ENCODE results near the gene CACNG4.

CACNG4 gene

GRCh38 chr17:66942451-66943264, 21.8 kb upstream of the CACNG4 start:
- Histone ChIP-seq H3K4me3 (no peak overlapping the region), H3K27ac (no peak overlapping the region)

GRCh38 chr17:66943484-66943883, 21.0 kb upstream of the CACNG4 start:
- Histone ChIP-seq H3K27ac (no peak overlapping the region), H3K4me3 (no peak overlapping the region)

DNA sequence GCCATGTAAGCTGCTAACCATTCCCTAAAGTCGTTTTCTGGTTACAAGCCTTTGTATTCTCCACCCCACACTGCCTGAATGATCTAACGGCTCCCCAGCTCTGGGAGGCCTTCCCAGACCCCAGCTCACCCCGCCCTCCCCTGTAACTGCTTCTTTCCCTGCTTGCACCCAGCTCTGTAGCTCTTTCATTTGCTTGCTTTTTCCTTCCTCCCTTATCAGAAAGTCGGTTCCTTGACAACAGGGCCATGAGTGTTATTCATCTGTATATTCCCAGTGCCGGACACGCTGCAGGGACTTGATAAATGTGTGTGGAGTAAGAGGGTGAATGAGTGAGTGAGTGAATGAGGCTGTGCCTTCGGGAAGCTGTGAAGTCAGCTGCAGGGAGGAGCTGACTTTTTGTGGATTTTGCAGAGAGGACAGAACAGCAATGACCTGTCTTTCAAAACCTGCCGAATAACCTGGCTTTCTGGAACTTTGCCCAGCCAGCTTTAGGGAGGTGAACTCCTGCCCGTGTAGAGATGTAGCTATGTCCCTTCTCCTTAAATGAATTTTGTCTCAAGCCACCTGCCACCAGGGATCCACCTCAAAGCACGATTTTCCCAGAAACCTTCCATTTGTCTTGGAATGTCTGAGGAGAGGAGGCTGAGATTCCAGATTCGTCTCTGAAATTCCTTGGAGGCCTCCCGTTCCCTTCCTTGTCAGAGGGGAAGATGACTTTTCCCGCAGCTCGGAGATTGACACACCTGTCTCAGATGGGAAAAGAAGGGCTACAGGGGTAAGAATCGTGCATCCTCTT, 20.0 kb upstream of the CACNG4 start:
- no peak overlapping the region for H3K4me3 ChIP-seq
- no peak overlapping the region for H3K27ac ChIP-seq

DNA sequence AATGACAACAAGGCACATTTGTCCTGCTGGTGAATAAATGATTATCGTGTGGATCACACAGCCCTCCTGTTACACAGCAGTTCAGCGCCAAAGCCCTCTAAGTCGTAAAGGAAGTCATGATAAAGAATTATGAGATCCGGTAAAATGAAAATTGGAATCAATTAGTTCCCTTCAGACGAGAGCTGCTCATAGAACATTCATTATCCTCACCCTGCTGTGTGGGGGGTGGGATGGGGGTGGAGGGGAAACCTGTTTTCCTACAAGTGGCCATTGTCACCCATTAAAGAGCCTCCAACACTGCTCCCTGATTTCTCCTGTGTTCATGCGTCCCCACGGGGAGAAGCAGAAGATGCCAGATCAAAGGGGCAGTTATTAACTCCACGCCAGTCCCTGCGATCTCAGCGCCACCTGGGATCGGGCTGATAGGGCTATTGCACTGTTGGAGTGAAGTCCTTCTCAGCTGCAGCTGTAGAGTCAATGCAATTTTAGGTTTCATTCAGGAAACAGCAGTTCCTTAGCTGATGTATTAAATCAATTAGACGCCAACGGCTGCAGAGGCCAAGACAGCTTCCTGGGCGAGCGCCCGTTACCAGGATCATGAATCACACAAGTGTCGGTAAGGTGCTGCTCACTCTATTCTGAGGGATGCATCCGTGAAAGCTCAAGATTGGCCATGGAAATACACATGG, 19.2 kb upstream of the CACNG4 start:
- H3K4me3 ChIP-seq, result no peak overlapping the region
- no peak overlapping the region for H3K27ac ChIP-seq

DNA sequence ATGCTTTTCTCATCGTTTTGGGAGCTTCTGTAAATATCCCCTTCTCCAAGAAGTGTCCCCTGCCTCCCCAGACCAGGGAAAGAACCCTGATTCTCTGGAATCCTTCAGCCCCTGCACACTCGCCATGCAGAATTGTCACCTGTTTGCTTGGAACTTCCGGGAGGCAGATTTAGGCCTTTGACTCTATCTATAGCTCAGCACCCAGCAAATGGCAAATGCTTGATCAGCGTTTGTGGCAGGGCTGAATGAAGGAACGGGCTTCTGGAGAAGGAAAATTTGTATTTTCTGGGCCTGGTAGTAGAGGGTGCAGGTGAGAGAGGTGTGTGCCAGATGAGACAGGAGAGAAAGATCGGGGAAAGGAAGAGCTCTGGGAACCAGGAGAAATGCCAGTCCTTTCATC, 18.3 kb upstream of the CACNG4 start:
- H3K4me3 ChIP-seq, result no peak overlapping the region
- no peak overlapping the region for H3K27ac ChIP-seq

DNA sequence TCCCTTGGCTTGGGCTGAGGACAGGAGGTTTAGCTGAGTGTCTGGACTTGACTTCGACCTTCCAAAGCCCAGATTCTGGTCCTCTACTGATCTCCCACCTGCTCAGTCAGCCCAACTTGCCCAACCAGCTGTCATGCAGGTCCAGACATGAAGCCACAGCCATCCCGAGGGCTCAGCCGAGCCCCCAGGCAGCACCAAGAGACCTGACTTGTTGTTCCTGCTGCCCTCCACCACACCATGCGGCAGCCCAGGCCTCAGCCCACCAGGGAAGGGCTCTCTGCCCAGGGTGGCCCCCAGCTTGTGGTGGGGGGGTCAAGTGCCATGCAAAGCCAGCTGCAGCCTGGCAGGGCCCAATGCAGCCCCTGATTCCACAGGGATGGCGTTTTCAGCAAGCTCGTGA, 17.2 kb upstream of the CACNG4 start:
- Histone ChIP-seq H3K27ac (no peak overlapping the region), H3K4me3 (no peak overlapping the region)

DNA sequence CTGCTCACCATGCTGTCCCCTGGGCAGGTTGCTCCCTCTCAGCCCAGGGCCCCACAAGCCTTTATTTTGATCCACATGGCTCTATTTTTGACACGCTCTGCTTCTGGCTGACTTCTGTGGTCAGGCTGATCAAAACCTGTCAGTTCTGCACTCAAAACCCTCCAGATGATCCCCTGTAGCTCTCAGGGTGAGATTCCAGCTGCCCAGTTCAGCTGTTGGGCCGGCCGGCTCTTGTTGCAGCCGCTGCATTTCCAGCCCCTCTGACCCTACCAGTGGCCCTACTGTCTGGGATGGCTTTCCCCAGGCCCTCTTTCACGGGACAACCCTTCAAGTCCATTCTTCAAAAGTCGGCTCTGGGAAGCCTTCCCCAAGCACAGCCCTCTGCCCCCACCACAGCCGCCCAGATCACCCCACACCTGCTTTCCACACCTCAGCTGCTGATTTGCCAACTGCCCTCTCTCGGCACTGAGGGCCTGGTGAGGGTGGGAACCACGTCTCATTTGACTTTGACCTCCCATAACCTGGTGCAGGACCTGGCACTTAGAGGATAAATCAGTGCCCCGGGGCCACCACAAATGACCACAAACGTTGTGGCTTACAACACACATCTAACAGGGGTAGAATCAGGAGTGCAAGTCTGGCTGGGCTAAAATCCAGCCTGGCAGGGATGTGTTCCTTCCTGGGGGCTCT, 16.3 kb upstream of the CACNG4 start:
- Histone ChIP-seq H3K27ac (no peak overlapping the region), H3K4me3 (no peak overlapping the region)

DNA sequence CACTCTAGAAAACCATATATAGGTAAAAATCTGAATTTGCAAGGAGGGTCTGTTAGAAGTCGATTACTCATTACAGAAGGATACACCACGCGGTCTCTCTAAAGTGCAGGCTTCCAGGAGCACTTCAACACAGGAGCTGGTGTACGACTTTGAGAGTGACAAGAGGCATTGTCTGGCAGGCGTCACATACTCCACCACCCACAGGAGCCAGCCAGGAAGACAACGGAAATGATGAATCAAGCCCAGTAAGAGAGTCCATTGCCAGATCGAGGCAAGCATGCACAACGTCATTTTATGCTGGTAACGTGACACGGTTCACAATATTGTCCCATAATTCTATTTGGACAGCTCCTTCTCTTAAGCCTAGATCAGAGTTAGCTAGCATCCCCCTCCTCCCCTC, 15.0 kb upstream of the CACNG4 start:
- Histone ChIP-seq H3K27ac (no peak overlapping the region), H3K4me3 (no peak overlapping the region)

GRCh38 chr17:66950325-66950724, 14.2 kb upstream of the CACNG4 start:
- Histone ChIP-seq H3K4me3 (no peak overlapping the region), H3K27ac (no peak overlapping the region)

- Histone ChIP-seq H3K27ac (peak overlapping the region in 1 of 21 experiments; percentile 25), H3K4me3 (no peak overlapping the region)
Measured at GRCh38 chr17:66950886-66951604, 13.5 kb upstream of the CACNG4 start.

DNA sequence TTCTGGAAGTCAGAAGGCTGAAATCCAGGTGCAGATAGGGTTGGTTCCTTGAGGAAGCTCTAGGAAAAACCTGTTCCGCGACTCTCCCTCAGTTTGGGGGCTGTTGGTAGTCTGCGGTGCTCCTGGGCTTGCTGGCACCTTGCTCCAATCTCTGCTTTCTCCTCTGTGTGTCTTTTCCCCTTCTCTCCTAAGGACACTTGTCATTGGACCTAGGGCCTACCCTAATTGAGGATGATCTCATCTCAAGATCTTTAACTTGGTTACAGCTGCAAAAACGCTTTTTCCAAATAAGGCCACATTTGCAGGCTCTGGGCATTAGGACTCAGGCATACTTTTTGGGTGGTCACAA, 12.9 kb upstream of the CACNG4 start:
- H3K4me3 ChIP-seq, result no peak overlapping the region
- peak overlapping the region in 2 of 21 experiments; percentile 25 to 44 for H3K27ac ChIP-seq

GRCh38 chr17:66952031-66952524, 12.4 kb upstream of the CACNG4 start:
- Histone ChIP-seq H3K4me3 (no peak overlapping the region), H3K27ac (peak overlapping the region in 2 of 21 experiments; percentile 44 to 68)

GRCh38 chr17:66952681-66953629, 11.6 kb upstream of the CACNG4 start:
- Histone ChIP-seq H3K4me3 (no peak overlapping the region), H3K27ac (peak overlapping the region in 2 of 21 experiments; percentile 43 to 68)

DNA sequence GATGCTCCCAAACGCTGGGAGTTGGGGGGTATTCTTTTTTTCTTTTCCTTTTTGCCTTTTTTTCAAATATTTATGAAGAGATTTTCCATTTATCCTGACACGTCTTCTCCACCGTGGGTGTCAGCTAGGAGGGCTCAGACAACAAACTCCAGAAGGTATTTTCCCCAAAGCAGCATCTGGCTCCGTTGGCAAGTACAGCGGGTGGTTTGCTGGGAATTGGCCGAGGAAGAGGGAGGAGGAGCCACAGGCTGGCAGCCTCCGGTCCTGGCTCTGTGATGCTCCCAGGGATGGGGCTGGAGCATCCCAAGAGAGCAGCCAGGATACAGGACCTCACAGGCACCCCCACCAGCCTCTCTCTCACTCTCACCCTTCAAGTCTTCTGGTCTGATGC, 10.9 kb upstream of the CACNG4 start:
- Histone ChIP-seq H3K4me3 (no peak overlapping the region), H3K27ac (no peak overlapping the region)

- no peak overlapping the region for H3K27ac ChIP-seq
Measured at GRCh38 chr17:66954632-66955031, 9.9 kb upstream of the CACNG4 start.

DNA sequence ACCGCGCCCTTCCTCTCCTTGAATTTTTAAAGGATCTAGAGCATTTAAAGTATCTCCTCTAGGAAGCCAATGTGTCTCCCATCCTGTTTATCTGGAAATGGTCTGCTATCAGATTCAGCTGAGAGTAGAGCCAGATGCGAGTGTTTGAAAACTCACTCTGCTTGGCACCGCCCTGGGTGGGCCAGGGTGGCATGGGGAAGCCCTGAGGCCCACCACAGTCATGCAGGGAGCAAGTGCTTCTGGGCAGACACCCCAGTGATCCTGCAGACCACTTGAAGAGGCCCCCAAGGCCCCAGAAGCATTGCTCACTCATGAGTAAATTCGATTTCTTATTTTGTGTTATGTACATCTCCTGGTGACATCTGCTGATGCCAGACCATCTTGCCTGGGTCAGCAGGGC, 8.7 kb upstream of the CACNG4 start:
- Histone ChIP-seq H3K27ac (no peak overlapping the region), H3K4me3 (no peak overlapping the region)

More at GRCh38 chr17:66954632-66955031, 9.9 kb upstream of the CACNG4 start:
- H3K4me3 ChIP-seq, result no peak overlapping the region

DNA sequence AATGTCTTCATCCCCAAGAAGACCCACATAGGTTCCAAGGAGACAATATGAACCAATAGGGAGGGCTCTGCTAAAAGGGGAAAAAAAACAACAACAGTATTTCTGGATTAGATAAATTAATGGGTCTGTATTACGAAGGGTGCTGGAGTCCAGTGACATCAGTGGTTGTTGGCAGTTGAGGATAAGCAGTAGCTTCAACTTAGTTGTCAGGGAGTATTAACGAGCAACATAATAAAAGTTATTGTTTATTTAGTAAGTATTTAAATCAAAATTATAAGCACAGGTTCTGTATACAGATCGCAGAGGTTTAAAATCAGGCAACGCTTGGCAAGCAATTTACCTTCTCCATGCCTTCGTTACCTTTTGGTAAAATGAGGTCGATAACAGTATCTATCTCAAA, 7.6 kb upstream of the CACNG4 start:
- H3K4me3 ChIP-seq, result no peak overlapping the region
- no peak overlapping the region for H3K27ac ChIP-seq

- H3K4me3 ChIP-seq, result no peak overlapping the region
- H3K27ac ChIP-seq, result no peak overlapping the region
Measured at GRCh38 chr17:66957343-66957742, 7.2 kb upstream of the CACNG4 start.

Measured in skin epidermis (tissue), 12 donors.